GM06990 (cell line): Measurements from ENCODE around the gene SPTBN1.

Experiments
- DNase-seq: peaks from one replicate; pipeline ENCODE4 v3.0.0-alpha.2; 2011; ENCODE audit not compliant: insufficient read length; ENCODE audit errors: extremely low read depth
- H3K27me3 ChIP-seq: replicated peaks from 2 replicates; pipeline ENCODE4 v1.6.0; 2011; ENCODE audit warnings: low read length; ENCODE audit not compliant: control insufficient read depth, insufficient read depth
- H3K36me3 ChIP-seq: 2 replicates; pipeline ENCODE4 v1.5.1; 2011; ENCODE audit warnings: low read length; ENCODE audit not compliant: control insufficient read depth, insufficient read depth
- H3K4me3 ChIP-seq: replicated peaks from 2 replicates; pipeline ENCODE4 v1.5.1; 2011; ENCODE audit warnings: low read depth, mild to moderate bottlenecking, control low read depth, low read length
- CTCF ChIP-seq: IDR thresholded peaks from 2 replicates; pipeline ENCODE4 v1.5.1; 2011; ENCODE audit warnings: low read length, control low read depth, mild to moderate bottlenecking, inconsistent platforms; ENCODE audit not compliant: insufficient read depth, poor library complexity, severe bottlenecking

The SPTBN1 gene

GRCh38 chr2:54570925-54571694 is 115.0 kb downstream of the SPTBN1 start:
- peak; percentile 77 for DNase-seq
- no peaks in the 10 kb centered on the region for H3K27me3 ChIP-seq
- no peak for TF ChIP-seq CTCF
- H3K36me3 ChIP-seq, result no peaks in the 10 kb centered on the region
- peak overlapping the region; percentile 22; the same call in 1 of the 2 replicates for H3K4me3 ChIP-seq

- no peaks in the 10 kb centered on the region for H3K27me3 ChIP-seq
- no peak overlapping the region for H3K4me3 ChIP-seq
- DNase-seq, result no peak
- H3K36me3 ChIP-seq, result no peaks in the 10 kb centered on the region
- TF ChIP-seq CTCF, result no peak
Measured at GRCh38 chr2:54572262-54572635, 116.1 kb downstream of the SPTBN1 start.

- Histone ChIP-seq H3K4me3 (no peak overlapping the region), H3K27me3 (no peaks in the 10 kb centered on the region), H3K36me3 (no peaks in the 10 kb centered on the region)
- no peak for TF ChIP-seq CTCF
- no peak for DNase-seq
Measured at GRCh38 chr2:54572636-54573536, 116.8 kb downstream of the SPTBN1 start.

- Histone ChIP-seq H3K36me3 (no peaks in the 10 kb centered on the region), H3K27me3 (no peaks in the 10 kb centered on the region), H3K4me3 (no peak overlapping the region)
- no peak for TF ChIP-seq CTCF
- no peak for DNase-seq
Measured at GRCh38 chr2:54573537-54573919, 117.4 kb downstream of the SPTBN1 start.

- Histone ChIP-seq H3K27me3 (no peaks in the 10 kb centered on the region), H3K36me3 (no peaks in the 10 kb centered on the region), H3K4me3 (no peak overlapping the region)
- TF ChIP-seq CTCF, result no peak
- DNase-seq, result no peak
Measured at GRCh38 chr2:54574107-54574859, 118.2 kb downstream of the SPTBN1 start.
